ENCODE results near the gene STPG4. TPM values are rescaled to one million over a fixed set of nuclear protein-coding genes. Genes with fewer than 3 reads are reported as not detected.

STPG4 gene
- total RNA-seq, 1 experiment from 2014 or later, result 8.7 TPM

- Histone ChIP-seq H3K9me2 (ENCODE audit: insufficient read depth) (no peaks in the 10 kb centered on the region), H3K36me3 (ENCODE audit: low read depth) (peaks cover 17% of the 10 kb centered on the region), H3K79me2 (ENCODE audit: low read depth) (peaks cover 37% of the 10 kb centered on the region), H3F3A (ENCODE audit: insufficient read depth, low read depth) (peaks cover 50% of the 10 kb centered on the region), H3K4me3 (no peak overlapping the region), H3K27ac (peak overlapping the region; percentile 9; the same call in 1 of the 2 replicates), H3K4me1 (replicated peaks; ENCODE audit: insufficient read depth) (peaks cover 79% of the 10 kb centered on the region), H2AFZ (no peak overlapping the region), H4K20me1 (ENCODE audit: insufficient read depth) (no peaks in the 10 kb centered on the region), H3K4me2 (no peak overlapping the region), H3K9me3 (ENCODE audit: insufficient read depth, low read depth) (no peaks in the 10 kb centered on the region), H3K27me3 (ENCODE audit: insufficient read depth, low read depth) (no peaks in the 10 kb centered on the region)
- intact Hi-C loops (cut with micrococcal nuclease; ENCODE audit: unreplicated experiment), result no loop called here
- POLR2A ChIA-PET (ENCODE audit: unreplicated experiment), result interaction anchor here (0.6 kb wide), 1 partner anchor 12 kb away, joined by 5 read pairs; no protein-coding TSS in a partner anchor
- no peak for DNase-seq
- TF ChIP-seq CTCF (conservative IDR thresholded peaks at IDR 0.05), result no peak
- no peak for TF ChIP-seq EZH2 (IDR thresholded peaks at IDR 0.05; ENCODE audit: low read depth)
- CTCF ChIA-PET, result no interaction called here
- BruUV-seq (replicated peaks), result no TSS peak
Measured at GRCh38 chr2:47038656-47039488, 116.2 kb downstream of the STPG4 start.

GRCh38 chr2:47037678-47038077, 117.4 kb downstream of the STPG4 start:
- Histone ChIP-seq H2AFZ (no peak overlapping the region), H3K4me3 (no peak overlapping the region), H4K20me1 (ENCODE audit: insufficient read depth) (no peaks in the 10 kb centered on the region), H3K9me2 (ENCODE audit: insufficient read depth) (no peaks in the 10 kb centered on the region), H3K79me2 (ENCODE audit: low read depth) (peaks cover 43% of the 10 kb centered on the region), H3K4me1 (replicated peaks; ENCODE audit: insufficient read depth) (peaks cover 81% of the 10 kb centered on the region), H3K27ac (no peak overlapping the region), H3K36me3 (ENCODE audit: low read depth) (peaks cover 17% of the 10 kb centered on the region), H3K4me2 (no peak overlapping the region), H3K27me3 (ENCODE audit: insufficient read depth, low read depth) (no peaks in the 10 kb centered on the region), H3F3A (ENCODE audit: insufficient read depth, low read depth) (peaks cover 52% of the 10 kb centered on the region), H3K9me3 (ENCODE audit: insufficient read depth, low read depth) (no peaks in the 10 kb centered on the region)
- BruUV-seq (replicated peaks), result no TSS peak
- ChIA-PET CTCF (no interaction called here), POLR2A (ENCODE audit: unreplicated experiment) (no interaction called here)
- intact Hi-C loops (cut with micrococcal nuclease; ENCODE audit: unreplicated experiment), result no loop called here
- no peak for DNase-seq
- TF ChIP-seq EZH2 (IDR thresholded peaks at IDR 0.05; ENCODE audit: low read depth), result no peak
- TF ChIP-seq CTCF (conservative IDR thresholded peaks at IDR 0.05), result no peak

Other genes with a start within 250 kb of the STPG4 start
- gene MCFD2, start 239.5 kb downstream of the STPG4 start, total RNA-seq (2021), result 127 and 163 TPM in 2 replicates
- gene TTC7A, start 214.1 kb downstream of the STPG4 start, total RNA-seq (2021), result 66.8 and 80.9 TPM in 2 replicates
- gene CALM2, start 21.2 kb upstream of the STPG4 start, total RNA-seq (2021), result 726 and 781 TPM in 2 replicates
- gene EPCAM, start 214.0 kb upstream of the STPG4 start, total RNA-seq (2021), result 303 and 334 TPM in 2 replicates
- 41.7 and 54.2 TPM in 2 replicates for gene MSH2, start 247.8 kb upstream of the STPG4 start, total RNA-seq (2021)